Femur (tissue), 1 donor: Measurements from ENCODE around the gene SLC4A7.
A peak's percentile ranks its signal among the peaks of the same experiment; 100 is the strongest.
"Not testable (repeated sequence)": the region's sequence is repeated elsewhere in the genome, so short reads cannot be mapped to it uniquely, and the experiment has no call there.

ENCODE experiments used
- DNase-seq: peaks from one replicate; pipeline ENCODE4 v3.0.0-alpha.2; 2017

Gene SLC4A7

GRCh38 chr3:27484015-27484844, at the start of gene SLC4A7:
SLC4A7 (minus strand) TSS chr3:27484384; CDS start chr3:27484126, 258 bp downstream.
- DNase-seq, result peak; percentile 98

- DNase-seq, result no peak
Observed at GRCh38 chr3:27533261-27533607, 49.0 kb upstream of the SLC4A7 start.

DNA sequence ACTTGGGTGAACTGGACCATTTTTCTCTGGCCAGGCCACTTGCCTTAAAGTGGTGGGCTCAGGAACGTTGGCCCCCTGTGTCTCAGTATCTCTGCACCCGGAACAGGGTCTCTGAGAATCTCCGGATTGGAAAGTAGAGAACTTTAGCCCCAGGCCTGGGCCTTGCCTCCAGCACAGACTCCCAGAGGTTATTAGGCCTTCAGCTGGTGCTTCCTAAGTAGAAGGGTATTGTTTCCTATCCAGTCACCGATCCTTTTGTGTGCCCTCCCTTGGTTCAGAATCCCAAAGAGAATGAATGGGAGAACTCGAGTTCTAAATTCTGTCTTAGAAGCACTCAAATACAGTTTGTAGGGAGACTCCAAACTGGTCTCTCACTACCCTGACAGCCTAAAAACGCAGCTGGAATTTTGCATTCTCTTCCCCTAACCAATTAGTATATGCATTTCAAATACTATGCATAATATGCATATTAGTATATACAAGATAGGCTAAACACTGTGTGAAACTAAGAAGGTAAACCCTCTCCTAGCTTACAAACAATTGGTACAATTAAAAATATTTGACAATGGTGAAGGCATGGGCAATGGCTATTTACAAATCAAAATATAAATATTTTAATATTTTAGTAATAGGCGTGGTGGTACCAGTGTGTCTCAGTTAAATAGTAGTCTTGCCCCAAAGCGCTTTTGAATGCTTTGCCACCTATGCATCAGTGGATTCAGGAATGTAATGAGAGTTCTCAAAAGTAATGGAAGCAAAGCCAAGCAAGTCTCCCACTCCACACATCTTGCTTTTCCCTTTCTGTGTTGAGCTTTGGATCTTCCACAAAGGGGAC, 48.5 kb upstream of the SLC4A7 start:
- DNase-seq, result no peak

GRCh38 chr3:27531193-27531751, 47.1 kb upstream of the SLC4A7 start:
- not testable (repeated sequence) for DNase-seq

DNA sequence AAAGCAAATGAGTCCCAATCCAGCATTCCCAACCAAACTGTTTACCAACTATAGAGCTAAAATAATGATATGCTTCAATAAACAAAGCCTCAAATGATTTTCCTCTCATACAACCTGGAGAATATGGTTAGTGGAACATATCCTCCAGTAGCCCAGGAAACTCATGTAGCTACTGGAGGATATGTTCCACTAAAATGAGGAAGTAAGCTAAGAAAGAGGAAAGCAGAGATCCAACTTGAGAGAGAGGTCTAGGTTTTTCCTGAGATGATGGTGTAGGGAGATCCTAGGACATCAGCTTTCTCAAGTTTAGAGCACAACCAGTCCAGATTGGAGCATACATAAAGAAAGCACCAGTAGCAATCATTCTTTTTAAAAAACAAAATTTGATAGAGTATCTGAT, 44.6 kb upstream of the SLC4A7 start:
- DNase-seq, result no peak

DNA sequence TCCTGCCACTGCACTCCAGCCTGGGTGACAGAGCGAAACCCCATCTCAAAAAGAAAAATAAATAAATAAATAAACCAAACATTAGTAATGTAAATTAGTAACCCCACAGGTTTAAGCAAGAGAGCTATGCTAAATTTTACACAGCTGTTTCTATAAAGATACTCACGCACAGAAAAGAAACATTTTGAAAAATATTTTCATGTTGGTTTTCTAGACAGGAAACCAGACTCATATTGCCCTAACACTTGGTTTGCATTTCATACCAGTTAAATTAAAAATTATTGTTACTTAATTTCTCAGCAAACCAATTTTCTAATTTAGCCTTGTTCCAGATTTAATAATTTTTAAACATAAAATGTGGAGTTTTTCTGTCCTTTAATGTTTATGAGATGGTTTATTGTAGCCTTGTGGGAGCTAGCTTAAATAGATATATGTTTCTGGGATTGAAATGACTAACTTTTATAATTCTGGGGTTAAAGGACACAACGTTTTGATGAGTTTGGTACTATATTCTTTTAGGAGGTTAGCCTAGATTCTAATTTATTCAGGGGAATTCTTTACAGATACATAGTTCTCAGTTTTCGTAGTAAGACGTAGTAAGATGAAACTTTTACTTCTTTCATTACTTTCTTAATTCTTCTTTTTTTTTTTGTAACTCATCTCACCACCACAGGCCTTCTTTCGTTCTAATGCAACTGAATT, 42.6 kb upstream of the SLC4A7 start:
- no peak for DNase-seq

DNA sequence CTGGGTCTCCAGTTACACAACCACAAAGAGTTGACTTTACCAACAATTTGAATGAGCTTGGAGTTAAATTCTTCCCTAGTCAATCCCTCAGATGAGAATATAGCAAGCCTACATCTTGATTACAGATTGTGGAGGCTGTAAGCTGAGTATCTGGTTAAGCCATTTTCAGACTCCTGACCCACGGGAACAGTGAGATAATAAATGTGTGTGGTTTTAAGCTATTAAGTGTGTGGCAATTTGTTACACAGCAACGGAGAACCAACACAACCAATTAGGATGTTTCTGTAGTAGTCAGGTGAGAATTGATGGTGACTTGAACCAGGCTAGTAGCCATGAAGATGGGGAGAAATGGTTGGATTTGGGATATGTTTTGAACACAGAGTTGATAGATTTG, 37.7 kb upstream of the SLC4A7 start:
- no peak for DNase-seq

DNA sequence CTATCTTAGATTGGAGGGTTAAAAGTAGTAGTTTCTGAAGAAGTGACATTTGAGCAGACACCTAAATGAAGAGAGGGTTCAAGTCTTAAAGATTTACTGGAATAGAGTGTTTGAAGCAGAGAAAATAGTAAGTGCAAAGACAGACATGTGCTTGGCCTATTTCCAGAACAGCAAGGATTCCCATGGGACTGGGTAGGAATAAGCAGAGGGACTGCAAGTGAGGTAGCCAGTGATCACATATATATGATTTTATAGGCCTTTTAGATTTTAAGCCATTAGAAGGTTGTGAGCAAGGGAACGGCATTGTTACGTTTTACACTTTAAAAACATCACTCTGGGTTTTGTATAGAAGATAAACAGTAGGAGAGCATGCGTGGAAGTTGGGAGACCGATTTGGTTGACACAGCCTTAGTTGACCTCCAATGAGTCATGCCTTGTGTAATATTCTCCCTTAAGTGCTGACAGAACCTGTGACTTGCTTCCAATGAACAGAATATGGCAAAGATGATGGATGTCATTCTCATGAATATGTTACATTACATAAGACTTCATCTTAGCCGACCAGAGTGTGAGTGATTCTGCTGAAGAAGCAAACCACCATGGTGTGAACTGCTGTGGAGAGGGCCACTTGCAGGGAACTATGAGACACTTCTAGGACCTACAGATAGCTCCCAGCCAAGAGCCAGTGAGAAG, 37.1 kb upstream of the SLC4A7 start:
- DNase-seq, result no peak

DNA sequence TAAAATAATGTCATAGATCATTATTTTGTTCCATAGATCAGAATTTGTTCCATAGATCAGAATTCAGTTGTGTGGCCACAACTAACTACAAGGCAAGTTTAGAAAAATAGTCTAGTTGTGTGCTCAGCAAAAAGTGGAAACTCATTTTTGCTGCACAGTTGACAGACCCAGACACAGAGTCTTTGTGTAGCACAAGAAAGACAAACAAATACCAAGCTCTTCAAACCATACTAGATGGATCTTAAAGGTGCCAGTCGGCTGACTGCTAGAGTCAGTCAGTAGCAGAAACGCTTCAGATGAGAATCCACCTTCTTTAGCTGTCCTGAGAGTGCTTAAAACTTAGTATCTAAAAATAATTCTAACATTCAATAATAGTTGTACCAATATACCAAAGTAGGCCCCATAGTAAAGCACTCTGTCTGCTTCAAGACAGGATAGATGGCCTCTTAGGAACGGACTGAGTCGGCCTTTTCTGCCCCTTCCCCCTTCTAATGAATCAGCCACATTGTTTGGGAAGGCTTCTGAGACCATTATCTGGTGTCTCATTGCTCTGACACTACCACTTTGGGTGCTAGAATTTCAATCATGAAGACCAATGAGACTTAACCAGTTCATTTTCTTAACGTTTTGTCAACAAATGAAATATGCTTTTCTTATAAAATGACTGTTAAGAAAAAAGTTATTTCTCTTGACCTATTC, 27.7 kb upstream of the SLC4A7 start:
- no peak for DNase-seq

DNA sequence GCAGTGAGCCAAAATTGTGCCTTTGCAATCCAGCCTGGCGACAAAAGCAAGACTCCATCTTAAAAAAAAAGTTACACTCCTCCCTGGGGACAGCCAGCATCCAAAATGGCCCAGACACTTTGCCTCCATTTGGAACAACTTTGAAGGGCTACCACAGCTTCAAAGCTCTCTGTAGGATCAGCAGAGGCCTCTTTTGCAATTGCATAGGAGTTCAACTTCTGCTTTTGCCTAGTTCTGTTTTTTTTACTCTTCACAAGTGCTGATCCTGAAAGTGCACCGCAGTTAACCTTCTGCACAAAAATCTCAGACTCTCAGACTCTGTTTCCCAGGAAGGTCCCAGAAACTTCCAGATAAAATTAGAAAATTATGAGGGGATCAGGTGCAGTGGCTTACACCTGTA, 25.2 kb upstream of the SLC4A7 start:
- DNase-seq, result no peak

GRCh38 chr3:27508424-27508823, 24.2 kb upstream of the SLC4A7 start:
- DNase-seq, result no peak

DNA sequence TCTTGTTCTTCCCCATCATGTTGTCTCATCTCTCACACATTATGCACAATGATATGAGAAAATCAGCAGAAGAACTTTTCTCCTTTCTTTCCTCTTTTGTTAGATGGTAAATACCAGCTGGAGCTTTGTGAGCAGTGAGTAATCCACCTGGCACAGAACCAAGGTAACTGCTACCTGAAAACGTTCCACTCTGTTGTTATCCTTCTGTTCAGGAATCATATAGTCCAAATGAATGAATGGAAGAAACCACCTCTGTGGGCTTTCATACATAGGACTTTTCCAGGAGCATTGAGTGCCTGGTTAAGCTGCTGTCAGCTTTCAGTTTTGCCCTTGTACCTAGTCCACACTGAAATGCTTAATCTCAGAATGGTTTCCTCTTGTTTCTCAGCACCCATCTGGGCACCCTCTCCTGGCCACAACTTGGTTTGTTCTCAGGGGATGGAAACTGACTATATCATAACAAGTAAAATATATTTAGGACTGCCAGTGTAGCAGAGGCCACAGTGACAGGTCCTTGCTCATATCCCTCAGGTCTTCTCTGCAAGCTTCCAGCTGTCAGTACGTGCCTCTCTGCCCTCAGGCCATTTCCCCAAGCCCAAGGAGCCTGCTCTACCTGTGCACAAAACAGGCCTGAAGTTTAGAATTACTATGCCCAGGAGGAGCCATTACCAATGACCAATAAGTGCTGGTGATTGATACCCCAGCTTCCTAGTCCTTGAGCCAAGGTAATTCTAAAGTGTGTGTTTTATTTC, 23.5 kb upstream of the SLC4A7 start:
- no peak for DNase-seq

GRCh38 chr3:27507111-27507510, 22.9 kb upstream of the SLC4A7 start:
- no peak for DNase-seq

GRCh38 chr3:27504749-27505148, 20.6 kb upstream of the SLC4A7 start:
- DNase-seq, result no peak

DNA sequence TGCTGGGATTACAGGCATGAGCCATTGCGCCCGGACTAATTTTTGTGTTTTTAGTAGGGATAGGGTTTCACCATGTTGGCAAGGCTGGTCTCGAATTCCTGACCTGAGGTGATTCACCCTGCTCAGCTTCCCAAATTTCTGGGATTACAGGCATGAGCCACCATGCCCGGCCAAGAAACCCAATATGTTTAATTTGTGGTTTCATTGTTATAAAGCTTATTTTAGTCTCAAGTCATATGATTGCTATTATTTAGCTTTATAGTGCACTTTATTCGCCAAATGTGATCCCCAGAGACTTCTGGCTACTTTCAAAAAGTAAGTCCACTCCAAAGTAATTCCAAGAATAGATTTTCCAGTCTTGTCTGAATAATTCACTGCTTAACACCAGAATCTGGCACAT, 19.3 kb upstream of the SLC4A7 start:
- DNase-seq, result peak; percentile 45

- DNase-seq, result no peak
Observed at GRCh38 chr3:27501759-27502158, 17.6 kb upstream of the SLC4A7 start.

- no peak for DNase-seq
Observed at GRCh38 chr3:27500986-27501385, 16.8 kb upstream of the SLC4A7 start.

DNA sequence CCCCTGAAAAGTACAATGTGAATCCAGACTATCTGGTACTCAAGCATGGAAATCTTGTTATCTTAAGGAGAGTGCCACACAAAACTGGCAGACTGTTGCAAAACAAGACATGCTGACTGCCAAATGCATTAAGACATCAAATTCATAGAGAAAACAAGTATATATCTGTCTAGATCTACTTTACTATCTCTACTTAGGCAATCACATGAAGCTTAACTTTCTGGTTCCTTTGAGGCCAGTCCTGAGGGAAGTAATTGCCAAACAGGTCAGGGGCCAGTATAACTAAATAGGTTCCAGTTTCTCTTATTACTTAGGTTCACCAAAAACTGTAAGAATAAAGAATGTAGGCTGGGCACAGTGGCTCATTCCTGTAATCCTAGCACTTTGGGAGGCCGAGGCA, 15.9 kb upstream of the SLC4A7 start:
- DNase-seq, result no peak

- no peak for DNase-seq
Observed at GRCh38 chr3:27494784-27495183, 10.6 kb upstream of the SLC4A7 start.

DNA sequence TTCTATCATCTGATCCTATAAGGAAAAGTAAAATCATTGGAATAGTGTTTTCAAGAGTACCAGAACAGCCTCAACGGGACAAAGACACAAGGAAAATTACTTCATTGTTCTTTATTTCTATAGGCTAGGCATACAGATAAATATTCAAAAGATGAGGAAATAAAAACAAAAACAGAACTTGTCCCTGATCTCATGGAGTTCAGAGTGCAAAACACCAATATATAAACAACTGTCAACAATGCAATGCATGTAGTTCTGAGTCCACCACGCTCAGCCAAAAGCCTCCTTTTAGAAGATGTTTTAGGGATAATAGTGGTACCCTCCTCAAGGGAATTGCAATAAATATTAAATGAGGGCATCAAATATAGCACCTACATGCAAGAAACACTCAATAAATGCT, 4.6 kb upstream of the SLC4A7 start:
- DNase-seq, result no peak

DNA sequence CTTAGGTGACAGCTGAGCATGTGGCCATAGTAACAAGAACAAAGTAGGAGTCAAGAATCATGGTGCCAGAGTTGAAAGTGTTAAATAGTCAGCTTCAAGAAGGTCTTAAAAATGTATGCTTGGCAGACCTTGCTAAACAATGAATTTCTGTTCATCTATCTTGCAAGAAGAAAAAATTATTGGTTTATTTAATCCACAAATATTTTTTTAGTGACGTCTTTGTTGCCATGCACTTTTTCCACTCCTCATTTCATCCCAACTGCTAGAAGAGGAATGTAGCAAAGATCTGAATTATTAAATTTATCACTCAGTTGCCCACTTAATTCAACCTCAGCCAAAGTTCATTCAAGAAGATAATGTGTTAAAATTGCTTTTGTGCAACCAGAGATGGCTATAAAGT, 3.2 kb upstream of the SLC4A7 start:
- DNase-seq, result no peak
